Stimulated activated CD4-positive, alpha-beta T cell treated with anti-CD3 and anti-CD28 coated beads, Interleukin-1b, Interleukin-23, amount 100 ng/mL, for 24 hours (primary cell): Measurements from ENCODE around the gene TTC16.
A peak's percentile ranks its signal among the peaks of the same experiment; 100 is the strongest.

Experiments
- DNase-seq, 4 experiments: peaks; one replicate each; pipeline ENCODE4 v3.0.0-alpha.2; 2020; ENCODE audit warnings: low read depth in 4 of 4, low spot score in 1 of 4

Gene TTC16

GRCh38 chr9:127715470-127716337 is at the start of gene TTC16, which contains the start of gene PTRH1:
TSS of gene TTC16 (plus strand) at chr9:127716079. CDS start at chr9:127716146, 67 bp downstream.
TSS of gene PTRH1 (minus strand) at chr9:127715663. CDS start at chr9:127715639, 24 bp downstream.
- peak; percentile 91 to 98 (median 96) for DNase-seq

- no peak for DNase-seq
Measured at GRCh38 chr9:127667127-127667844, 48.6 kb upstream of the TTC16 start.

- no peak for DNase-seq
Measured at GRCh38 chr9:127667906-127668305, 48.0 kb upstream of the TTC16 start.

GRCh38 chr9:127673234-127673633 is 42.6 kb upstream of the TTC16 start:
- DNase-seq, result no peak

GRCh38 chr9:127676638-127677037 is 39.2 kb upstream of the TTC16 start:
- DNase-seq, result no peak

GRCh38 chr9:127679506-127679905 is 36.4 kb upstream of the TTC16 start:
- DNase-seq, result no peak

- no peak for DNase-seq
Measured at GRCh38 chr9:127680226-127680625, 35.7 kb upstream of the TTC16 start.

- no peak for DNase-seq
Measured at GRCh38 chr9:127680846-127681245, 35.0 kb upstream of the TTC16 start.

GRCh38 chr9:127682351-127683136 is 33.3 kb upstream of the TTC16 start:
- no peak for DNase-seq

GRCh38 chr9:127683723-127684122 is 32.2 kb upstream of the TTC16 start:
- DNase-seq, result no peak

- DNase-seq, result no peak
Measured at GRCh38 chr9:127684576-127684975, 31.3 kb upstream of the TTC16 start.

GRCh38 chr9:127686461-127687393 is 29.2 kb upstream of the TTC16 start:
- no peak for DNase-seq

GRCh38 chr9:127689329-127690000 is 26.4 kb upstream of the TTC16 start:
- no peak for DNase-seq

GRCh38 chr9:127690735-127691134 is 25.1 kb upstream of the TTC16 start:
- DNase-seq, result no peak

GRCh38 chr9:127692071-127692470 is 23.8 kb upstream of the TTC16 start:
- DNase-seq, result no peak

- no peak for DNase-seq
Measured at GRCh38 chr9:127693143-127693542, 22.7 kb upstream of the TTC16 start.

GRCh38 chr9:127693697-127694096 is 22.2 kb upstream of the TTC16 start:
- DNase-seq, result no peak

- no peak for DNase-seq
Measured at GRCh38 chr9:127694890-127695720, 20.8 kb upstream of the TTC16 start.

- no peak for DNase-seq
Measured at GRCh38 chr9:127697575-127697974, 18.3 kb upstream of the TTC16 start.
